ENCODE results near the gene COQ10B.
"Not testable (repeated sequence)": the region's sequence is repeated elsewhere in the genome, so short reads cannot be mapped to it uniquely, and the experiment has no call there.

COQ10B gene

GRCh38 chr2:197450935-197451358 lies 2.4 kb upstream of the COQ10B start:
- DNase-seq: not testable (repeated sequence)

- DNase-seq: no peak
These were observed 614 bp upstream of the COQ10B start for GRCh38 chr2:197452754-197453122.

DNA sequence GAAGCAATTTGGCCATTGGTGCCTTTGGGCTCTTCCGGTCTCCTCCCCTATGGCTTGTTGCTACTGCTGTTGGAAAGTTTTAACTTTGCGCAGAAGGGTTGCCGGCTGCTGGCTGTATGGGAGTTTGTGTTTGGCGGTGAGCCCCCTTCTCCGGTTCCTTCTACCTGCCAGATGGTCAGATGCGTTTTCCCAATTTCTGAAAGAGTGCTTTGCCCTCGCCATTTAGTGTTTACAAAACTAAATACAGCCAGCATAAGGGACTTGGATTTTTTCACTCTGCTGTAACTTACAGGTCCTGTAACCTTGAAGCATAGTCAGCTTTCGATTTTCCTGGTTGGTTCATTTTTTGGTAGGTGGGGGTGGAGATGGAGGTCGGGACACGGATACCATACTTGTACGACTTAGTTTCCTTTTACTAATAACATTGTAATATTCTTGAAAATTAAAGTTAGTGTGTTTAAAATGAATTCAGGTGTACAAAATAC lies 604 bp downstream of the COQ10B start:
- DNase-seq: peak in 7 of 51 donors; percentile 21 to 66 (median 53)

DNA sequence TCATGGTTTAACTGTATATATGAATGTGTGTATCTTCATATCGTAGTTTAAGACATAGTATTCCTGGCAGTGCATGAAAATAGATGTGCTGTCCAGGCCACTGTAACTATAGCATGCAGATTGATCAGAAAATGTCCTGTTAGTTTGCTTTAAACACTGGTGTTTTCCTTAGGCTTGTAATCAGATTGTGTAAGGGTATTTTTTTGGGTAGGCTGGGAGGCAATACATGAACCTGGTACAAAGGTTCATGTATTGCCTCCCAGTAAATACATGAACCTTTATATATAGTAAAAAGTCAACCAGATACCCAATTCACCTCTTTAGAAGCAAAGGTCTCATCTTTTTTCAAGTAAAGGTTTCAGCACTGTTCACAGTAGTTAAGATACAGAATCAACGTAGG lies 1.6 kb downstream of the COQ10B start:
- no peak for DNase-seq

DNA sequence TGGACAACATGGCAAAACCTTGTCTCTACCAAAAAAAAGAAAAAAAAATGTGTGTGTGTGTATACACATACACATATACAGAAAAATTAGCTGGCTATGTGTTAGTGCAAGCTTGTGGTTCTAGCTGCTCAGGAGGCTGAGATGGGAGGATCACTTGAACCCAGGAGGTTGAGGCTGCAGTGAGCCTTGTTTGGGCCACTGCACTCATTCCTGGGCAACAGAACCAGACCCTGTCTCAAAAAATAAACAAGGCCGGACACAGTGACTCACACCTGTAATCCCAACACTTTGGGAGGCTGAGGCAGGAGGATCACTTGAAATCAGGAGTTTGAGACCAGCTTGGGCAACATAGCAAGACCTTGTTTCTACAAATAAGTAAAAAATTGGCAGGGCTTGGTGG lies 2.1 kb downstream of the COQ10B start:
- DNase-seq: no peak

GRCh38 chr2:197460649-197461048 lies 7.3 kb downstream of the COQ10B start:
- no peak for DNase-seq

- DNase-seq: no peak
These were observed 7.7 kb downstream of the COQ10B start for GRCh38 chr2:197461057-197461456.

GRCh38 chr2:197464175-197464574 lies 10.8 kb downstream of the COQ10B start:
- no peak for DNase-seq

GRCh38 chr2:197472166-197472565 lies 18.8 kb downstream of the COQ10B start:
- DNase-seq: no peak

DNA sequence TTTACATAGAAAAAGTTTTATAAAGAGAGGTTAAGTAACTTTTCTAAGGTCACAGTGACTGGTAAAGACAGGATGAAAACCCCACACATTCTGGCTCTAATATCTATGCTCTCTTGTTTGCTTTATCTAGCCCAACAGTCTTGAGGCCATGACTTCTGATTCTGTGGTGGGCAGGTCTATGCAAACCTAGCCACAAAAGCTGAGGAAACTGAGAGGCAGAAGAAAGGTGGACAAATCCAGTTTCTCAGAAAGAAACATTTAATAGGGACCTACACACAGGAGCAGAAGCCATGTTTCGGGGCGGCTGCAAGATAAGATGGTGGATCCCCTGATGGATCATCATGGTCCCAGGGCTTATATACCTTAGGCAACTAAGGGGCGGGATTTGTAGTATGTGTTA lies 24.4 kb downstream of the COQ10B start:
- DNase-seq: no peak

GRCh38 chr2:197480165-197481036 lies 27.0 kb downstream of the COQ10B start:
- DNase-seq: no peak

DNA sequence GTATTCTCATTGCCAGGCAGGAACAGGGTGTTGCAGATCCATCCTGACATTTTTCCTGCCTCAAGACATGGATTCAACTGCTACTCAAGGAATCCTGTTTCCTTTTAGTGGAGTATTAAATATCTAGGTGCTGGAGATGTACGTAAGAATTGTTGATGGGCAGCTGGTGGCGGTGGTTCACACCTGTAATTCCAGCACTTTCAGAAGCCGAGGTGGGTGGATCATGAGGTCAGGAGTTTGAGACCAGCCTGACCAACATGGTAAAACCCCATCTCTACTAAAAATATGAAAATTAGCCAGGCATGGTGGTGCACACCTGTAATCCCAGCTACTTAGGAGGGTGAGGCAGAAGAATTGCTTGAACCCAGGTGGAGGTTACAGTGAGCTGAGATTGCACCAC lies 30.9 kb downstream of the COQ10B start:
- not testable (repeated sequence) for DNase-seq

DNA sequence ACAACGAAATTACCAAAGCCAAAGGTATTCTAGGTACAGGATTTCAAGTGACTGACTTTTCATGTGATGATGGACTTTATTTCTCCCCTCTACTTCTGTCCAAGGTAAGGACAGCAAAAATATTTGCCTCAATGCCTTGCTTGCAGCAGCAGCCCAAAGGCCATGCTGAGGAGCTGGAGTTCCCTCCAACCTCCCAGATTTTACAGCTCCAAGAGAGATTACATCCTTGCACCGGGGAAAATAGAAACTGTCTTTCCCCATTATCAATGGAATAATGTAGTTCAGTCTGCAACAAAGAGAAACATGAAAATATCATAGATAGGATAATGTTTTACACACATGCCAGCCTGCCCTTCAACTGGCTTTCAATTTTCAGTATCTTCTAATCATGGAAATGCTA lies 32.8 kb downstream of the COQ10B start:
- DNase-seq: no peak

- no peak for DNase-seq
These were observed 34.0 kb downstream of the COQ10B start for GRCh38 chr2:197487385-197487784.

GRCh38 chr2:197495433-197496134 lies 42.2 kb downstream of the COQ10B start:
- no peak for DNase-seq

DNA sequence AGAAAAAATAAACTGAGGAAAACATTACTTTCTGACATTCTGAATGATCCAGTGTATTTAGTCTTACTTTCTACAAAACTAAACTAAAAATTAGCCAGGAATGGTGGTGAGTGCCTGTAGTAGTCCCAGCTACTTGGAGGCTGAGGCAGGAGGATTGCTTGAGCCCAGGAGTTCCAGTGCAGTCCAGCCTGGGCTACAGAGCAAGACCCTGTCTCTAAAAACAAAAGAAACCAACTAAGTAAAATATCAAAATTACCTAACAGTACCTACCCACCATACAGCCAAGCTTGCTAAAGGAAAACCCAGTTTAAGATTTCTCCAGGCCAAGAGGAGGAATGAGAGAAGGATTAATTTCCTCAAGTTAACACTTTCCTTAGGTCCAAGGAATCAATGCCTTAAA lies 43.3 kb downstream of the COQ10B start:
- DNase-seq: no peak

DNA sequence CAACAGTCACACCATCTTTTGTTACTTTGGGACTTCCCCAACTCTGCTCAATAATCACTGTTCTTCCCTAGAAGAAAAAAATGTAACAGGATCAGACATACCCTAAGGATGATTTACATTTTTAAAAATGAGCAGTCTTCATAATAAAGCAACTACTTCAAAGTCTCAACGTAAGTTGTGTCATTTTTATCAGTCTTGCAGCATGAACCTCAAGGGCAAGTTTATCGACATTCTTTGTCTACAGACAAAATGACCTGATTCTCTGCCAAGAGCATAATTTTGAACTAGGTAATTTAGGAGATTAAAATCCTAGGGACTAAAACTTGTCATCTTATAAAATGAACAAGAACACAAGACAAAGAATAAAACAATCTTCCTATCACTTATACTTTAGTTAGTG lies 44.0 kb downstream of the COQ10B start:
- no peak for DNase-seq

- no peak for DNase-seq
These were observed 45.0 kb downstream of the COQ10B start for GRCh38 chr2:197498235-197498936.

- peak in 44 of 51 donors; percentile 5 to 78 (median 50) for DNase-seq
These were observed 45.7 kb downstream of the COQ10B start for GRCh38 chr2:197498937-197499593.

- peak; percentile 92 to 100 (median 98) for DNase-seq
These were observed 46.5 kb downstream of the COQ10B start, which contains the start of the genes HSPD1 and HSPE1 for GRCh38 chr2:197499594-197500502. Gene HSPD1, minus strand, starts transcription at chr2:197499840. Its CDS starts 992 bp downstream, at chr2:197498848. Gene HSPE1, plus strand, starts transcription at chr2:197500379. Its CDS starts 58 bp downstream, at chr2:197500437.

Data from hypothalamus (tissue), 51 donors.